Activated CD4-positive, alpha-beta T cell treated with anti-CD3 and anti-CD28 coated beads, Interleukin-2, amount 50 U/mL, for 48 hours (primary cell): ENCODE results near the gene TBC1D19.
A peak's percentile ranks its signal among the peaks of the same experiment; 100 is the strongest.

Experiments
- DNase-seq, 2 experiments: peaks; one replicate each; pipeline ENCODE4 v3.0.0-alpha.2; 2020

The TBC1D19 gene

DNA sequence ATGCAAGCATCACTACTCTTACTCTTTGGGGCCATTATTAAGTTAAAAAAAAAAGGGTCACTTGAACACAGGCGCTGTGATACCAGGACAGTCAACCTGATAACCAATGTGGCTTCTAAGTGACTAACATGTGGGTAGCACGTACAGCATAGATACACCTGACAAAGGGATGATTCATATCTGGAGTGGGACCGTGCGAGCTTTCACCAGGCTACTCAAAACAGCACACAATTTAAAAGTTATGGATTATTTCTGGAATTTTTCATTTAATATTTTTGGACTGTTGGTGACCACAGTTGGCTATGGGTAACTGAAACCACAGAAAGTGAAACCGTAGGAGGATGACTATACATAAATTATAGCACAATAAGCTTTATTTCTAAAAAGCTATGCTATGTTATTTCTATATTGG lies 162.9 kb downstream of the TBC1D19 start:
- peak; percentile 28 to 51 for DNase-seq

DNA sequence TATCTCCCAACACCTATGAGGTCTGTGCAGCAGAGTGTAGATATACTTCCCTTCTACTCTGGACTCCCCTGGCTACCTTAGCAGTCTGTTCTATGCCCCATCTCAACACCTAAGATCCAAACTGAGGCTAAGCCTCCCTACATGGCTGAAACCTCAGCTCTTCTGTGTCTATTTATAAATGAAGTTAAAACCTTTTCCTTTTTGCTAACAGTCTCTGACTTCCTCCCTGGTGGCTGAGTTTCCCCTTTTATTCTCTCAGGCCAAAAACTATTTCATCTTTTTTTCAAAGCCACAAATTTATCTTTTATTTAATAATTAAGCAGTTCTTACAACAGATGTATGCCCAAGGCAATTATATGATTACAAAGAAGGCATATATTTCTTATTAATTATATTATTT lies 164.9 kb downstream of the TBC1D19 start:
- DNase-seq, result no peak

DNA sequence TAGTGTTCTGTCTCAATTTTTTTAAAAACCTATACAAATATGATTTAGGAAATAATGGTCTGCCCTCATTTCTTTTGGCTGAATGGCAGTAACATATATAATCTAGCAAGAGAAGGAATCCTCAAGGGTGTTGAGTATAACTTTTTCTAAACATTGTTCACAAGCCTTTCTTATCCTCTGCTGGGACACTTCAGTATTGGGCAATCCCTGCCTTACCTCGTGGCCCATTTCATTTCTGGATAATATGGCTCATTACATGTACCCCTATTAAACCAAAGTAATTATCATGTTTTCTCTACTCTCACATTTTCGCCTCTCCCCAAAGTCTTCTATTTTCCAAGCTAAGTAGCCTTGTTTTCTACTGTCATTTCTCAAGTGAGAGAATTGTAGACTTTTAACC lies 166.0 kb downstream of the TBC1D19 start:
- DNase-seq, result no peak

DNA sequence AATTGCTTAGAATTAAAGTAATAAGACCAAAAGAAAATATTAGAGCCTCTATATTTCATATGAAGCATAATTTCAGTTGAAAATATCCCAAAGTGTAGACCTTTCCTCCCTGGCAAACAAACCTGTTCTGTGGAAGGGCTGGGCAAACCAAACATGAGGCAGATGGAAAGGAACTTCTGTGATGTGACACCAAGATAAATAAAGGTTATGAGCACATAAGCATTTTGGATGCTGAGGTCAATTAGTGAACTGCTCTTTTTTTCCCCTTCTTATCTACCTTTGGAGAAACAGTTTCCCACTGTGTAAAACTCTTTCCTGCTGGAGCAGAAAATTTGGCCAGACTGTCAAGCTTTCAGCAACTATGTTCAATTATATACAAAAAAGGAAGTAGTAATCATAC lies 167.1 kb downstream of the TBC1D19 start:
- DNase-seq, result no peak

DNA sequence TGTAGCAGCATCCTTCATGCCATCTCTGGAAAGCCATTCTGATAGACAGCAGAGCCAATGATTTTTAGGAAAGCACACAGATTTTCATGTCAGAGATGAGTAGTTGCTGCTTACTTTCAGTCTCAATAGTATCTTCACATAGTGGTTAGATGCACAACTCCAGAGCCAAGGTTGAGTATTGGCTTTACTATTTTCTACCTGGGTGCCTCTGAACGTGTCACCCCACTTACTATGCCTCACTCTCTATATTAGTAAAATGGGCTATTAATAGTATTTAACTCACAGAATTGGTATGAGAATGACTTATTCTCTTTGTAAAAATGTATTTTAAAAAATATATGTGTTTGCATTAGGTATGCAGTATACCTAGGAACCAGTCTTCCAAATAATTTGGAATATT lies 168.0 kb downstream of the TBC1D19 start:
- DNase-seq, result no peak

DNA sequence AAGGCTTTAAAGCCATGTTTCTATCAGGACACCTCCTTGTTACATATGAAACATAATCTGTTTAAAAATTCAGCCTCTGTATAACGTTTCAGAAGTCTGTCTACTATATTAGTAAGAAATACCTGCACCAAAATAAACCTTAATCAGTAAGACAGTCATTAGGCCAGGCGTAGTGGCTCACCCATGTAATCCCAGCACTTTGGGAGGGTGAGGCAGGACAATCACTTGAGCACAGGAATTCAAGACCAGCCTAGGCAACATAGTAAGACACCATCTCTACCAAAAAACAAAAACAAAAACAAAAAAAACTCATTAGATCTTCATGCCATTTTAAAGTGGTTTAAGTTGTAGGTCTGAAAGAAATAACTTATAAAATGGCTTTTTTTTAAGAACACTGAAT lies 169.3 kb downstream of the TBC1D19 start:
- no peak for DNase-seq

DNA sequence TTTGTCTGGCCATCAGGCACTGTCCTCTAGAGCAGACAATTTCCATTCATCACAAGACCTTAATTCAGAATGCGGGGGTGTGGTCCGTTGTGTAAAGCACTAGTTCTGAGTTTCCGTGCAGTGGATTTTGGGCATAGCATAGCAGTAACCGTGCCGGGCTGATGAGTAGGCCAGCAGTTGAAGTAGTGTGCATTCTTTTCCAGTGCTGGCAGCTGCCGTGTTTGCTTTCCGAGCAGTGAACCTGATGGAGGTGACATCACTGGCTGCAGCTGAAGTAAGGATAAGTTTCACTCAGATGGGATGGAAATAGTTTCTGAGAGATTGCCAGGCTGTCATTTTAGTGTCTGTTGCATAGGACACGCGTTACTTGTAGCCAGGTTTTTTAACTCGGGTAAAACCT lies 169.7 kb downstream of the TBC1D19 start:
- DNase-seq, result no peak

DNA sequence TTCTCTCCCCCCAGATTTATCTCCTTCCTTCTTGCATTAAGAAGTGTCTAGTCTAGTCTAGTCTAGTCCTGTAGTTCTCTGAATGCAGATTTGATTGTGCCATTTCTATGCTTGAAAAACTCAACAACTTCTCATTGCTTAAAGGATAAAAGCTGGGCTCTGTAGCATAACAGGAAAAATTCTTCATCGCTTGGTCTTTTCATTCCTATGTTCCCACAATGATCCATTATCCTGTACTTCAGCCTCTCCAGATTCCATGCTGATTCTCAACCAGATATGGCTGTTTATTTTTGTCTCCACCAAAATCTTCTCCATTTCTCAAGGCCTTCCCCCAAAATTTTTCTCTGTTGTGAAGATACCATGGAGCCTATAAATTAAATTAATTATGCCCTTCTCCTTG lies 173.9 kb downstream of the TBC1D19 start:
- no peak for DNase-seq

DNA sequence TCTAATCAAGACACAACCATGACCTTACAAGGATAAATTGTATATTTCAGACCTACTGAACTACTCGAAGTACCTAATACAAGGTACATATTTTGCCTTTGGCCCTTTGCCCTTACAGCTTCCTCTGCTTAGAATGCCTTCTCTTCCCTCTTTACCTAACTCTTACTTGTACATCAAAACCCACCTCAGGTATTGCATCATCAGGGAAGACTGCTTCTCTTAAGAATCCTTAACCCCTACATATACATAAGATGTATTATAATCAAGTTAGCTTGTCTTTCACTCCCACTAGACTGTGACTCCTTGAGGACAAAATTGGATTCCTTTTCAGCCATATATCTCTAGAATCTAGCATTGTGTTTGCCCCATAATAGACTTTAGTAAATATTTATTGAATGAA lies 175.0 kb downstream of the TBC1D19 start:
- DNase-seq, result no peak

DNA sequence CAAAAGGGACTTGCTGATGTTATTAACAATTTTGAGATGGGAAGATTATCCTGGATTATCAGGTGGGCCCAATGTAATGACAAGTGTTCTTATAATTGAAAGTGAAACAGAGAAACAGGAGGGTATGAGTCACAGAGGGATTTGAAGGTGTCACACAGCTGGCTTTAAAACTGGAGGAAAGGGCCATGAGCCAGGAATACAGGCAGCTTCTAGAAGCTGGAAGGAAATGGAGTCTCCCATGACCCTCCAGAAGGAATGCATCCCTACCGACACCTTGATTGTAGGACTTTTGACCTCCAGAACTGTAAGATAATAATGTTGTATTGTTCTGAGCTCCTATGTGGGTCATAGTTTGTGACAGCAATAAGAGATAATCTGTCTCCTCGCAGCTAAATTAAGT lies 178.8 kb downstream of the TBC1D19 start:
- no peak for DNase-seq

DNA sequence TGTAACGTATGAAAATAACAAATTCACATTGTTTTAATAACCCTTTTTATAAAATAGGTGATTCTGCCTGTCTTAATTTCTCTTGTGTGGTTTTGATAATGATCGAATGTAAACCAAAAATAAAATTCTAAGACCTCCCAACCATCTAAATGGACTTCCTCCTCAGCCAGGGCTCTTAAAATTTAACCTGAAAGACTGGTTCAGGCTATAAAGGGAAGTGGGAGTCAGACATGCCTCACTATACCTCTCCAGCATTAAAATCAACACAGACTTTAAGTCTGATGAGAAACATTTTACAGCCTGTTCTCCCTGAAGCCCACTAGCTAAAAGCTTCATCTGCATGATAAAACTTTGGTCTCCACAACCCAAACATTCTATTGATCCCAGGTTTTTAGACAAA lies 179.2 kb downstream of the TBC1D19 start:
- DNase-seq, result no peak

DNA sequence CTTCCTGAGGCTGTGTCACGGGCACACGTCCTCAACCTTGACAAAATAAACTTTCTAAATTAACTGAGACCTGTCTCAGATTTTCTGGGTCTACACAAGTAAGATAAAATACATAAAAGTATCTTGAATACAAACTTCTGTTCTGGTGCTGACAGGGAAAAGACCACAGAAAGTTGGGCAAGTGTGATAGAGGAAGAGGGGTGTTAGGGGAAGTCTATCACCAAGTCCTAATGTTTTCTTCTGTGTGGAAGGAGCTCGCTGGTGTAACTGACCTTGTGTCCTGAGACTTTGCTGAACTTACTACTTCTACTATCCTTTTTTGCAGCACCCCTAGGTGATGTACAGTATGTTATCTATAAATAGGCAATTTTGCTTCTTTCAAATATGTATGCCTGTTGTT lies 179.8 kb downstream of the TBC1D19 start:
- DNase-seq, result no peak

DNA sequence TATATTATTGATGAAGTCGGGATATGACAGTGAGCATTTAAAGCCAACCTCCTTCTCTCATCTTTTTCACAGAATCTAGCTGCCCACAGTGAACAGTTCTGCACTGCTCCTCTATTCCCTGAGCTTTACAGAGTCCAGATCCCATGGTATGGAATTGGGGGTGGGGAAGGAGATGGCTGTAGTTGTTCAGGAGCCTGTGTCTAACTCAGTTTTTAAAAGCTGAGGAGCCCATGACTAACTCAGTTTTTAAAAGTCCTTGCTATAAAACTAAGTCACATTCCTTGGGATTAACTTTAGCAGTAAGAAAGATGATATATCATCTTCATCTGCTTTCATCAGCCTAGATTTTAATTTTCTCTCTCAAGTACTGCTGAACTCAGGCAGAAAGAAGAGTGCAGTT lies 180.3 kb downstream of the TBC1D19 start:
- DNase-seq, result no peak

DNA sequence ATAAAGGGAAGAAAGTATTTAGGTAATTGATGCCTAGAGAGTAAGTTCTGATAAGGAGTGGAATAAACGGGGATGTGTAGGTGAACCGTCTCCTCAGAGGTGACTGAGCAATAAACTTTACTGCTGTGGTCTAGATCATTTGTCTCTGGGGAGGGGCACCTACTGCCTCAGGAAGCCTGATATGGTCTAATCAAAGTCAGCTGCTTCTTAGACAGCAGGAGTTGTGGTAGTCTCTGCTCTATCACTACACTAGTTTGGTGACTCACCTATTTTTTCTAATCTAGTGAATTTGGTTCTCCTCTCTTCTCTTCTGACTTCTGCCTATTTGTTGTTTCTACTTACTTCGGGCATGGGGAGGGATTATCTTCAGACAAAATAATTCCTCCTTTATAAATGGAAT lies 181.6 kb downstream of the TBC1D19 start:
- DNase-seq, result no peak

DNA sequence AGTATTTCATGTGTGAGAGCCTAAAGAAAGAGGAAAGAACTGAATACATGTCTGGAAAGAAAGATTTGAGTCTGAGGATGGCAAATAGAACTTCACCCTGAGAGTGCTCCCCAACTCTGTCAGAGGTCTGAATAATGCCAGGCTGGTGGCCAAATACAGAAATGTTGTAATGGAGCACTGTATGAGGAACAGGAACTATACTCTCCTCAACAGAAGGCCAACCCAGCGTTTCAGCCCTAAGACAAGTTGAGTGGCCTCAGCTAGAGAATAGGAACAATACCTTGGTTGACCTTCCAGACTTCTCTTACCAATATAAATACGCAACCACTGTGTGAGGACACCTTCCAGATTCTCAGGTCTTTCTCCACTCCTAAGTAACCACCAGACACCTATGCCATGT lies 182.3 kb downstream of the TBC1D19 start:
- no peak for DNase-seq

DNA sequence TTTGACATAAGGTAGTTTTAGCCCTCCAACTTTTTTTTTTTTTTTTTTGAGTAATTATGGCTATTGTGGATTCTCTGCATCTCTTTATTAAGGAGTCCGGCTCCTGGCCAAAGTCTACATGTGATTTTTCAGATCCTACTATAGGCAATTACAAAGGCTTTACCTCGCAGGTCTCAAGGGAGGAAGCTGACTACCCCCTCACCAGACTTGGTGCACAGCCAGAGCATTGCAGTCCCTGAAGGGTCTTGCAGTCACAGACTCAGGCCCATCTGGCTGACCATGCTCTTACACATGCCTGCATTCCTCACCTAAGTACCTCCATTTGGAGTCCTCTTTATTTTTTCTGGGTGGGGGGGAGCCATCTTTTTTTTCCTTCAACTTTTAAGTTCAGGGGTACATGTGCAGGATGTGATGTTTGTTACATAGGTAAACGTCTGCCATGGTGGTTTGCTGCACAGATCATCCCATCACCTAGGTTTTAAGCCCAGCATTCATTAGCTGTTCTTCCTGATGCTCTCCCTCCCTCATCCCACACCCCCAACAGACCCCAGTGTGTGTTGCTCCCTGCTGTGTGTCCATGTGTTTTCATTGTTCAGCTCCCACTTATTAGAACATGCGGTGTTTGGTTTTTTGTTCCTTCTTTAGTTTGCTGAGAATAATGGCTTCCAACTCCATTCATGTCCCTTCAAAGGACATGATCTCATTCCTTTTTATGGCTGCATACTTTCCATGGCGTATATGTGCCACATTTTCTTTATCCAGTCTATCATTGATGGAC lies 188.4 kb downstream of the TBC1D19 start:
- DNase-seq, result no peak

DNA sequence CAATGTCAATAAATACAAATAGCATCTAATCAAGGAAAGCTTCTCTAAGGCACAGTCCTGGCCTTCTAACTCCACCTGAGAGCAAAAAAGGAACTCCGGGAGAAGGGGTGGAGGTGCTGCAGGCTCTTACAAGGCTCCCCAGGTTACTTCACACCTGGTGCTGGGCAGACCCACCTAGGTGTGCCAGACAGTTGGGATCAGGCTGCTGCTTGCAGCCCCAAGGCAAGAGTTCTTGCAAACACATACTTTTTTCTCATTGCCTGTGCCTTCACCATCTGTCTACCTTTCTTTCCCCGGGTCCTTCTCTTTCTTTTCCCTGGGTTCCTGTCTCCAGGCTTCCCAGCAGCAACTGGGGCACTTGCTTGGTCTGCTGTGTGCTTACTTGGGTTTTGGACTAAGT lies 195.3 kb downstream of the TBC1D19 start:
- no peak for DNase-seq

DNA sequence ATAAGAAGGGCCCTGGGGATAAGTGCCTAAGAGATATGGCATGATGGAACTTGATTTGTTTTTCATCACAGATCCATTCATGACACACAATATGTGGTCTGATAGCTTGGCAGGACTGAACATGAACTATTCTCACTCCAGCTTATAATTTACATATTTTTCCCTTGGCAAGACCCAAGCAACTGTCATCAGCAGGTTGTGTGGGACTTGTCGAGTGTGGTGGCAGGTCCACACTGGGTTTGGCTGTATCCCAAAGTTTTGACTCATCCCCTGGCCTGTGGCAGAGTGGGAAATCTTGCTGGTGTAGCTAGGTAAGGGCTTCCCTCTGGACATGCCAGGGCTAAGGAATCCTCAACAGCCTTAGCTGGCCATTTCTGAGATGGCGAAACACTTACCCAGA lies 195.8 kb downstream of the TBC1D19 start:
- DNase-seq, result no peak

DNA sequence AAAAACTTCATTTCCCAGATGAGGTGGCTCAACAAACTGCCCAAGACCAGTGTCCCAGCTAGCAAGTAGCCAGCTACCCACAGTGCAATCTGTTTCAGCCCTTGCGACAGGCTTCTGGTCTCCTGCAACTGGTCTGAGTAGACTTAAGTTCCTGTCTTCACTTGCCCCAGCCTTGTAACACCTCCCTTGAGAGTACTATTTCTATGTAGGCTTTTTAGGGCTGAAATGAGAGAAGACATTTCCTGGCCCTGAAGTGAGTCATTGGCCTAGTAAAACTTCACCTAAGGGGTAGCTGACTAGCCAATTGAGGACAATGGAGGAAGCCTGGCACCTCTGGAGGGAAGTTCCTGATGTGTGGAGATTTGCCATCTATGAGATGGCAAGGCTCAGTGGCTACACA lies 196.7 kb downstream of the TBC1D19 start:
- no peak for DNase-seq

DNA sequence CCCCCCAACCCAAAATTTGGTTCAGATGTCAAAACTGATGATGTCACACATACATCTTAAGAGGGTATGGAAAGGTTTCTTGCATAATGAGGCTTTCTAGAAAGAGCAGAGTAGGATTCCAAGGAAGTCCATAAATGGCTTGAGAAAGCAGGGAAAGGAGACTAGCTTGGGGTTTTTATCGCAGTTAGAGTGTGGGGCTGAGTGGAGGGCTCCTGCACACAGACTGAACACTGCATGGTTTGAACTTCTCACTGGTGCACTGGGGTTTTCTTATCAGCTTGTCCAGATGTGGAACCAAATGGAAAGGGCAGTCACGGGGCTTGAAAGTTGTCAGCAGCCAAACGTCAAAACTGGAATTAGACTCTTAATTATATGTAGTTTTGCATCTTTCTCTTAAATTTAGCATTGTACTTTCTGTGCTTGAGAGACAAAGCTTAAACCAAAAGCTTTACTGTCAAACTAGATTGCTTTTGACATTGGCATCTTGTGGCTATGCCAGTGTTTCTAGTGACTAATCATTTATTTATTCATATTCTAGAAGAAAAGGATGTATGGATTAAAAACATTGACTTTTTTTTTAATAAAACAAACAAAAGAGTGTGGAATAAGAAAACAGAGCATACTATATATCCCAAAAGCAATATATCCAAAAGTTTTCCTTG lies 198.4 kb downstream of the TBC1D19 start:
- DNase-seq, result no peak

DNA sequence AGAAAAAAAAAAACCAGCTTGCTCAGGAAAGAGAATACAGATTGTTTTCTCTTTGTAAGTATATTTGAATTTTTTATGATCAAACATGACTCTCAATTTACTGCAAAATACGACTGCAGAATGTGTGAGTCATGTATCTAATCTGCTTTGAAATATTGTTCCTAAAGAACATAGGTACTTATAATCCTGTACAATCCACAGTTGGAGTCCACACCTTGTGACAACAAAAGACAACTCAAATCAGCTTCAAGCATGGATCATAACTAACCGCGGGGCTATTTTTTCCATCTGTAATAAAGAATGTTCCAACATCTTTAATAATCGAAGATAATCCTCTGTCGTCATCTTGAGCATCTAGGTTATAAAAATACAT lies 198.9 kb downstream of the TBC1D19 start:
- DNase-seq, result no peak

DNA sequence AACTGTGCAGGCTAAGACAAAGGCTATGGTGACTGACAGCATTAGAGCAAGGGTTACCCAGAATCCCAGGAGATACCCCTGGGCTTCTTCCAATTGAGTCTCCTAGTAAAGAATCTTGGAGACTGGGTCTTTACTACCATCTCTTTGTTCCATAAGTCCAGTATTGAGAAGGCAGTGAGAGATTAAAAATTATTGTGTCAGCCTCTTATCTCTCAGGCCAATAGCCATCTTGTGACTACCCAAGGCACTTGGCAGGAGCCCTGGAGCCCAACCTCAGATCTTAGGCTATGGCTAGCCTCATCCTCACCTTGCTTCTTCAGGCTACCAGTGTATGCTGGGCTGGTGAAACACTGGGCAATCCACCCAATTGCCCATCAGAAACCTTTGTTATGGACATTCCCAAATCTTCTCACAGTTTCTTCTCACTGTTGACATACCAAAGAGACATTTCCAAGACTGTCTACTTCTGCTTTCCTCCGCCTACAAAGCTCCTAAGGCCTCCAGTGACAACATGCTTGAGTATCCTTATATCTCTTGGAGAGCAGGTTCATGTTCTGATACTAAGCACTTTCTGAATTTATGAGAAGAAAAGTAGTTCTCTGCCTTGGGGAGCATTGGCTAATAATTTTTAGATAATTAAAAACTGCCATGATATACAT lies 200.5 kb downstream of the TBC1D19 start:
- DNase-seq, result no peak

DNA sequence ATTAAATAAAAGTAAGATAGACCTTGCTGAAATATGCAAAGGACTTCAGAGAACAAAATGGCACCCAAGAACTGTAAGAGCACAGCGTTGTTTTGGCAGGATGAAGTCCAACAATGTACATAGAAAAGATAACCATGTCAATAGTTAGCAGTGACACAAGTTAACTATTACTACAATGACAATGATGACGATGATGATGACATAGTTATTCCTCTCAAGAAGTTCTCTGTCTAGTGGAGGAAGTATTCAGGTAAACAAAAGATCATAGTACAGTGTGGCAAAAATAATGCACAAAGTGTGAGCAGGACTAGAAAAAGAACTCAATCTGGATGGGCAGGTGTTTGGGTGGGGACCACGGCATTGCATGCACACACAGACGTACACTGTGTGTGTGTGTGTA lies 201.4 kb downstream of the TBC1D19 start:
- no peak for DNase-seq

DNA sequence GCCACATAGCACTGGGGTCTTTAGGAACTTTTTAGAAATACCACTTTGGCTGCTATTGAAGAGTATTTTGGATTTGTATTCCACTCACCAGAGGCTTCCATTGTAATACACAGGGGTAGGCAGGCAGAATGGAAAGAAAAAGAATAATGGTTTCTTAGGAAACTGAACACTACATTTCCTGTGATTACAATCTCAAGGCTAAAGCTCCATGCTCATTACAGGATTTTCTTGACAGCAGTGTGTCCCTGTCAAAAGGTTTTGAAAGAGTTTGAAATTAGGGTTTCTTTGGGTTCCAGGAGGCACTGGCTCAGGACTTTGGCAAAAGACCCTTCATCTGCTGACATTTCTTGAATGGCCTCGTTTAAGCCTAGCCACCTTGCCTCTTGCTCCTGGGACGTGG lies 201.9 kb downstream of the TBC1D19 start:
- DNase-seq, result no peak
